ENCODE data around the gene SPATA32.

The SPATA32 gene

GRCh38 chr17:45301674-45302073, 39.8 kb upstream of the SPATA32 start:
- no peak overlapping the region for H3K4me3 ChIP-seq (ENCODE audit: low read depth, low read length)
- ChIA-PET CTCF (interaction anchor here (1.1 to 2.4 kb wide), 4 partner anchors 8 to 94 kb away, joined by 3 to 7 read pairs (median 4); partner anchors contain the start of gene MAP3K14), POLR2A (interaction anchor here (1.0 kb wide), 1 partner anchor 15 kb away, joined by 6 read pairs; the partner anchor contains the start of gene MAP3K14)
- DNase-seq (ENCODE audit: low read depth, low spot score) = no peak
- no peak for TF ChIP-seq CTCF (IDR thresholded peaks at IDR 0.05; ENCODE audit: insufficient read depth, low read length, missing control alignments)

GRCh38 chr17:45300060-45300751, 38.3 kb upstream of the SPATA32 start:
- TF ChIP-seq CTCF (IDR thresholded peaks at IDR 0.05; ENCODE audit: insufficient read depth, low read length, missing control alignments) = no peak
- CTCF ChIA-PET = interaction anchor here (0.8 to 2.8 kb wide), 4 partner anchors 12 to 92 kb away, joined by 3 to 13 read pairs (median 4); no protein-coding TSS in a partner anchor
- H3K4me3 ChIP-seq (ENCODE audit: low read depth, low read length) = no peak overlapping the region
- POLR2A ChIA-PET = no interaction called here
- DNase-seq (ENCODE audit: low read depth, low spot score) = no peak

- no peak overlapping the region for H3K4me3 ChIP-seq (ENCODE audit: low read depth, low read length)
- no peak for TF ChIP-seq CTCF (IDR thresholded peaks at IDR 0.05; ENCODE audit: insufficient read depth, low read length, missing control alignments)
- ChIA-PET CTCF (interaction anchor here (0.9 to 2.8 kb wide), 6 partner anchors 12 to 86 kb away, joined by 3 to 13 read pairs (median 5); partner anchors contain the start of gene MAP3K14), POLR2A (no interaction called here)
- no peak for DNase-seq (ENCODE audit: low read depth, low spot score)
These were observed 37.5 kb upstream of the SPATA32 start for GRCh38 chr17:45299361-45299760.

- ChIA-PET CTCF (interaction anchor here (0.9 to 2.8 kb wide), 7 partner anchors 11 to 87 kb away, joined by 3 to 13 read pairs (median 5); partner anchors contain the start of gene MAP3K14), POLR2A (no interaction called here)
- TF ChIP-seq CTCF (IDR thresholded peaks at IDR 0.05; ENCODE audit: insufficient read depth, low read length, missing control alignments) = no peak
- no peak overlapping the region for H3K4me3 ChIP-seq (ENCODE audit: low read depth, low read length)
- no peak for DNase-seq (ENCODE audit: low read depth, low spot score)
These were observed 36.8 kb upstream of the SPATA32 start for GRCh38 chr17:45298546-45299285.

- no peak for DNase-seq (ENCODE audit: low read depth, low spot score)
- ChIA-PET POLR2A (no interaction called here), CTCF (interaction anchor here (1.0 to 12.1 kb wide), 2 partner anchors 13 to 19 kb away, joined by 4 to 144 read pairs; no protein-coding TSS in a partner anchor)
- TF ChIP-seq CTCF (IDR thresholded peaks at IDR 0.05; ENCODE audit: insufficient read depth, low read length, missing control alignments) = no peak
- no peak overlapping the region for H3K4me3 ChIP-seq (ENCODE audit: low read depth, low read length)
These were observed 34.9 kb upstream of the SPATA32 start for GRCh38 chr17:45296833-45297124.
